Activated CD4-positive, alpha-beta T cell treated with anti-CD3 and anti-CD28 coated beads for 4 hours (primary cell): Measurements from ENCODE around the gene RBM34.
A peak's percentile ranks its signal among the peaks of the same experiment; 100 is the strongest.
"Not testable (repeated sequence)": the region's sequence is repeated elsewhere in the genome, so short reads cannot be mapped to it uniquely, and the experiment has no call there.

Experiments
- DNase-seq, 2 donors: peaks; one replicate each; pipeline ENCODE4 v3.0.0-alpha.2; 2020

RBM34 gene

GRCh38 chr1:235108876-235109275 is 52.2 kb downstream of the RBM34 start:
- no peak for DNase-seq

GRCh38 chr1:235108185-235108593 is 52.9 kb downstream of the RBM34 start:
- no peak for DNase-seq

GRCh38 chr1:235107368-235108184 is 53.5 kb downstream of the RBM34 start:
- DNase-seq = no peak

- no peak for DNase-seq
Observed at GRCh38 chr1:235106457-235106856, 54.6 kb downstream of the RBM34 start.

- no peak for DNase-seq
Observed at GRCh38 chr1:235105051-235106043, 55.7 kb downstream of the RBM34 start.

GRCh38 chr1:235102993-235103411 is 58.0 kb downstream of the RBM34 start:
- no peak for DNase-seq

GRCh38 chr1:235102259-235102582 is 58.8 kb downstream of the RBM34 start:
- no peak for DNase-seq

- no peak for DNase-seq
Observed at GRCh38 chr1:235101558-235102258, 59.3 kb downstream of the RBM34 start.

GRCh38 chr1:235100194-235100772 is 60.8 kb downstream of the RBM34 start:
- DNase-seq = no peak

- DNase-seq = no peak
Observed at GRCh38 chr1:235098991-235099390, 62.1 kb downstream of the RBM34 start.

- no peak for DNase-seq
Observed at GRCh38 chr1:235098547-235098946, 62.5 kb downstream of the RBM34 start.

- not testable (repeated sequence) for DNase-seq
Observed at GRCh38 chr1:235097501-235097900, 63.5 kb downstream of the RBM34 start.

- no peak for DNase-seq
Observed at GRCh38 chr1:235095938-235096562, 65.0 kb downstream of the RBM34 start.

- peak; percentile 75 to 88 for DNase-seq
Observed at GRCh38 chr1:235093696-235094592, 67.1 kb downstream of the RBM34 start.

GRCh38 chr1:235093013-235093695 is 67.9 kb downstream of the RBM34 start:
- no peak for DNase-seq

- DNase-seq = not testable (repeated sequence)
Observed at GRCh38 chr1:235092415-235092814, 68.6 kb downstream of the RBM34 start.

- not testable (repeated sequence) for DNase-seq
Observed at GRCh38 chr1:235092045-235092406, 69.0 kb downstream of the RBM34 start.

- not testable (repeated sequence) for DNase-seq
Observed at GRCh38 chr1:235091319-235092044, 69.6 kb downstream of the RBM34 start.

- DNase-seq = no peak
Observed at GRCh38 chr1:235090406-235091069, 70.5 kb downstream of the RBM34 start.
